Measurements from ENCODE around the gene CNOT3. TPM values are rescaled to one million over a fixed set of nuclear protein-coding genes. Genes with fewer than 3 reads are reported as not detected.

The CNOT3 gene
- total RNA-seq, 1 experiment from 2014 or later = 91.2 TPM

DNA sequence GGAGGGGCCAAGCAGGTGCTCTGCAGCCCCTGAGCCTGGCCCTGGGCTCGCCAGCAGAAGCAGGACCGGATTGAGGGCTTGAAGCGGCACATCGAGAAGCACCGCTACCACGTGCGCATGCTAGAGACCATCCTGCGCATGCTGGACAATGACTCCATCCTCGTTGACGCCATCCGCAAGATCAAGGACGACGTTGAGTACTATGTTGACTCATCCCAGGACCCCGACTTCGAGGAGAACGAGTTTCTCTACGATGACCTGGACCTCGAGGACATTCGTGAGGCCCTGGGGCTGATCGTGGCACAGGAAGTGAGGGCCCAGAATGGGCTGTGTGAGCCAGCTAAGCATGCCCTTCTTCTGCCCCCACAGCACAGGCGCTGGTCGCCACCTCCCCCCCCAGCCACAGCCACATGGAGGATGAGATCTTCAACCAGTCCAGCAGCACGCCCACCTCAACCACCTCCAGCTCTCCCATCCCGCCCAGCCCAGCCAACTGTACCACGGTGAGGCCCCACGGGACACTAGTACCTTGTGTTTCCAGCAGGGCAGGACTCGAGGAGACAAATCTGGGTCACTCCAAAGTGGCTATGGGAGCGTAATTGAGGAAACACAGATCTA, 8.1 kb downstream of the CNOT3 start:
- Histone ChIP-seq H3K4me1 (ENCODE audit: insufficient read depth, low read length) (no peaks in the 10 kb centered on the region), H2BK5ac (ENCODE audit: insufficient read length, low read length) (no peak overlapping the region), H2BK15ac (ENCODE audit: low read depth, low read length) (no peak overlapping the region), H3K18ac (ENCODE audit: insufficient read length, low read depth, low read length) (no peak overlapping the region), H3K23me2 (ENCODE audit: insufficient read length, low read depth, low read length, poor library complexity, severe bottlenecking) (no peaks in the 10 kb centered on the region), H4K20me1 (ENCODE audit: control insufficient read depth, insufficient read depth, insufficient read length) (no peaks in the 10 kb centered on the region), H3K79me1 (ENCODE audit: insufficient read depth, low read depth, low read length, poor library complexity, severe bottlenecking) (peaks cover under 1% of the 10 kb centered on the region), H4K8ac (replicated peaks; ENCODE audit: insufficient read length, low read depth, low read length) (no peak overlapping the region), H3T11ph (ENCODE audit: low read length) (no peak overlapping the region), H4K5ac (ENCODE audit: insufficient read length, low read depth, low read length) (no peak overlapping the region), H2BK20ac (ENCODE audit: low read depth, low read length, poor library complexity, severe bottlenecking) (no peak overlapping the region), H3K9me3 (ENCODE audit: control insufficient read depth, low read depth, low read length) (no peaks in the 10 kb centered on the region), H3K14ac (ENCODE audit: insufficient read depth, low read length) (no peak overlapping the region), H2BK12ac (ENCODE audit: insufficient read length, low read depth, low read length) (no peak overlapping the region), H3K23ac (ENCODE audit: insufficient read length, low read depth, low read length) (no peak overlapping the region), H3K4me2 (ENCODE audit: insufficient read depth, insufficient read length, low read length) (no peak overlapping the region), H2BK120ac (ENCODE audit: low read depth, low read length, poor library complexity, severe bottlenecking) (no peak overlapping the region), H3K4ac (ENCODE audit: low read depth, low read length) (no peak overlapping the region), H3K79me2 (ENCODE audit: insufficient read depth, low read length) (peaks cover 6% of the 10 kb centered on the region; the same call in 1 of the 2 replicates), H4K91ac (ENCODE audit: insufficient read length, low read depth, low read length) (no peak overlapping the region), H3K27me3 (ENCODE audit: insufficient read depth, low read length) (no peaks in the 10 kb centered on the region), H2AFZ (ENCODE audit: low read length) (no peak overlapping the region), H3K27ac (ENCODE audit: insufficient read length, low read depth, low read length) (no peak overlapping the region), H3K56ac (ENCODE audit: insufficient read length, low read depth, low read length) (no peak overlapping the region), H2AK5ac (ENCODE audit: insufficient read length, low read length) (no peak overlapping the region), H3K9ac (ENCODE audit: extremely low read depth, insufficient read length, low read length) (no peak overlapping the region)
- TF ChIP-seq, protein P1, sequence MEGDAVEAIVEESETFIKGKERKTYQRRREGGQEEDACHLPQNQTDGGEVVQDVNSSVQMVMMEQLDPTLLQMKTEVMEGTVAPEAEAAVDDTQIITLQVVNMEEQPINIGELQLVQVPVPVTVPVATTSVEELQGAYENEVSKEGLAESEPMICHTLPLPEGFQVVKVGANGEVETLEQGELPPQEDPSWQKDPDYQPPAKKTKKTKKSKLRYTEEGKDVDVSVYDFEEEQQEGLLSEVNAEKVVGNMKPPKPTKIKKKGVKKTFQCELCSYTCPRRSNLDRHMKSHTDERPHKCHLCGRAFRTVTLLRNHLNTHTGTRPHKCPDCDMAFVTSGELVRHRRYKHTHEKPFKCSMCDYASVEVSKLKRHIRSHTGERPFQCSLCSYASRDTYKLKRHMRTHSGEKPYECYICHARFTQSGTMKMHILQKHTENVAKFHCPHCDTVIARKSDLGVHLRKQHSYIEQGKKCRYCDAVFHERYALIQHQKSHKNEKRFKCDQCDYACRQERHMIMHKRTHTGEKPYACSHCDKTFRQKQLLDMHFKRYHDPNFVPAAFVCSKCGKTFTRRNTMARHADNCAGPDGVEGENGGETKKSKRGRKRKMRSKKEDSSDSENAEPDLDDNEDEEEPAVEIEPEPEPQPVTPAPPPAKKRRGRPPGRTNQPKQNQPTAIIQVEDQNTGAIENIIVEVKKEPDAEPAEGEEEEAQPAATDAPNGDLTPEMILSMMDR (conservative IDR thresholded peaks at IDR 0.05) = no peak
- peaks cover 4 to 6% of the 10 kb centered on the region in 2 experiments for H3K4me1 Mint-ChIP-seq
- H3K27ac Mint-ChIP-seq = no peak overlapping the region
- no peaks in the 10 kb centered on the region; a peak in 1 of 5 replicates for H3K9me3 Mint-ChIP-seq
- no peak for DNase-seq
- no CpG with 5 or more reads among the region's 28 CpGs for WGBS (ENCODE audit: extremely low coverage, insufficient read length, low lambda C conversion rate)
- peaks cover 72 to 88% (median 85%) of the 10 kb centered on the region in 3 experiments for H3K36me3 Mint-ChIP-seq (ENCODE audit: insufficient read depth in 1 of 3, low read depth in 3 of 3)
- peaks cover 1% of the 10 kb centered on the region; the same call in 1 of the 2 replicates for H3K27me3 Mint-ChIP-seq (ENCODE audit: low read depth)
- no peak overlapping the region for H3K4me3 Mint-ChIP-seq

Measured in H9 (cell line).